Stimulated activated CD4-positive, alpha-beta T cell treated with anti-CD3 and anti-CD28 coated beads, Interleukin-2, amount 100 ng/mL, for 4 hours (primary cell): ENCODE results near the gene SNUPN.

ENCODE experiments used
- DNase-seq: peaks from one replicate; pipeline ENCODE4 v3.0.0-alpha.2; 2020; ENCODE audit warnings: low read depth

The SNUPN gene

GRCh38 chr15:75625542-75626347 lies at the start of gene SNUPN:
SNUPN (minus strand) TSS chr15:75625725; CDS start chr15:75621051, 4,674 bp downstream.
- DNase-seq = peak; percentile 91

GRCh38 chr15:75674366-75674765 lies 48.8 kb upstream of the SNUPN start:
- no peak for DNase-seq

GRCh38 chr15:75673426-75674235 lies 48.1 kb upstream of the SNUPN start:
- no peak for DNase-seq

GRCh38 chr15:75672646-75673425 lies 47.3 kb upstream of the SNUPN start:
- DNase-seq = no peak

GRCh38 chr15:75671730-75672602 lies 46.4 kb upstream of the SNUPN start:
- DNase-seq = no peak

GRCh38 chr15:75669879-75670212 lies 44.3 kb upstream of the SNUPN start:
- no peak for DNase-seq

- no peak for DNase-seq
Observed at GRCh38 chr15:75669191-75669878, 43.8 kb upstream of the SNUPN start.

GRCh38 chr15:75666823-75667501 lies 41.4 kb upstream of the SNUPN start:
- no peak for DNase-seq

GRCh38 chr15:75663931-75664421 lies 38.5 kb upstream of the SNUPN start:
- DNase-seq = no peak

GRCh38 chr15:75662823-75663519 lies 37.4 kb upstream of the SNUPN start:
- no peak for DNase-seq

GRCh38 chr15:75661756-75662140 lies 36.2 kb upstream of the SNUPN start:
- no peak for DNase-seq

- DNase-seq = no peak
Observed at GRCh38 chr15:75661100-75661755, 35.7 kb upstream of the SNUPN start.

- DNase-seq = no peak
Observed at GRCh38 chr15:75659928-75660645, 34.6 kb upstream of the SNUPN start.

GRCh38 chr15:75659141-75659771 lies 33.7 kb upstream of the SNUPN start:
- no peak for DNase-seq

GRCh38 chr15:75656813-75657212 lies 31.3 kb upstream of the SNUPN start:
- no peak for DNase-seq

- no peak for DNase-seq
Observed at GRCh38 chr15:75656331-75656730, 30.8 kb upstream of the SNUPN start.

- DNase-seq = no peak
Observed at GRCh38 chr15:75655931-75656330, 30.4 kb upstream of the SNUPN start.
